ENCODE results near the gene KIF14.

Gene KIF14, protein sequence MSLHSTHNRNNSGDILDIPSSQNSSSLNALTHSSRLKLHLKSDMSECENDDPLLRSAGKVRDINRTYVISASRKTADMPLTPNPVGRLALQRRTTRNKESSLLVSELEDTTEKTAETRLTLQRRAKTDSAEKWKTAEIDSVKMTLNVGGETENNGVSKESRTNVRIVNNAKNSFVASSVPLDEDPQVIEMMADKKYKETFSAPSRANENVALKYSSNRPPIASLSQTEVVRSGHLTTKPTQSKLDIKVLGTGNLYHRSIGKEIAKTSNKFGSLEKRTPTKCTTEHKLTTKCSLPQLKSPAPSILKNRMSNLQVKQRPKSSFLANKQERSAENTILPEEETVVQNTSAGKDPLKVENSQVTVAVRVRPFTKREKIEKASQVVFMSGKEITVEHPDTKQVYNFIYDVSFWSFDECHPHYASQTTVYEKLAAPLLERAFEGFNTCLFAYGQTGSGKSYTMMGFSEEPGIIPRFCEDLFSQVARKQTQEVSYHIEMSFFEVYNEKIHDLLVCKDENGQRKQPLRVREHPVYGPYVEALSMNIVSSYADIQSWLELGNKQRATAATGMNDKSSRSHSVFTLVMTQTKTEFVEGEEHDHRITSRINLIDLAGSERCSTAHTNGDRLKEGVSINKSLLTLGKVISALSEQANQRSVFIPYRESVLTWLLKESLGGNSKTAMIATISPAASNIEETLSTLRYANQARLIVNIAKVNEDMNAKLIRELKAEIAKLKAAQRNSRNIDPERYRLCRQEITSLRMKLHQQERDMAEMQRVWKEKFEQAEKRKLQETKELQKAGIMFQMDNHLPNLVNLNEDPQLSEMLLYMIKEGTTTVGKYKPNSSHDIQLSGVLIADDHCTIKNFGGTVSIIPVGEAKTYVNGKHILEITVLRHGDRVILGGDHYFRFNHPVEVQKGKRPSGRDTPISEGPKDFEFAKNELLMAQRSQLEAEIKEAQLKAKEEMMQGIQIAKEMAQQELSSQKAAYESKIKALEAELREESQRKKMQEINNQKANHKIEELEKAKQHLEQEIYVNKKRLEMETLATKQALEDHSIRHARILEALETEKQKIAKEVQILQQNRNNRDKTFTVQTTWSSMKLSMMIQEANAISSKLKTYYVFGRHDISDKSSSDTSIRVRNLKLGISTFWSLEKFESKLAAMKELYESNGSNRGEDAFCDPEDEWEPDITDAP (N-terminal part only)

DNA sequence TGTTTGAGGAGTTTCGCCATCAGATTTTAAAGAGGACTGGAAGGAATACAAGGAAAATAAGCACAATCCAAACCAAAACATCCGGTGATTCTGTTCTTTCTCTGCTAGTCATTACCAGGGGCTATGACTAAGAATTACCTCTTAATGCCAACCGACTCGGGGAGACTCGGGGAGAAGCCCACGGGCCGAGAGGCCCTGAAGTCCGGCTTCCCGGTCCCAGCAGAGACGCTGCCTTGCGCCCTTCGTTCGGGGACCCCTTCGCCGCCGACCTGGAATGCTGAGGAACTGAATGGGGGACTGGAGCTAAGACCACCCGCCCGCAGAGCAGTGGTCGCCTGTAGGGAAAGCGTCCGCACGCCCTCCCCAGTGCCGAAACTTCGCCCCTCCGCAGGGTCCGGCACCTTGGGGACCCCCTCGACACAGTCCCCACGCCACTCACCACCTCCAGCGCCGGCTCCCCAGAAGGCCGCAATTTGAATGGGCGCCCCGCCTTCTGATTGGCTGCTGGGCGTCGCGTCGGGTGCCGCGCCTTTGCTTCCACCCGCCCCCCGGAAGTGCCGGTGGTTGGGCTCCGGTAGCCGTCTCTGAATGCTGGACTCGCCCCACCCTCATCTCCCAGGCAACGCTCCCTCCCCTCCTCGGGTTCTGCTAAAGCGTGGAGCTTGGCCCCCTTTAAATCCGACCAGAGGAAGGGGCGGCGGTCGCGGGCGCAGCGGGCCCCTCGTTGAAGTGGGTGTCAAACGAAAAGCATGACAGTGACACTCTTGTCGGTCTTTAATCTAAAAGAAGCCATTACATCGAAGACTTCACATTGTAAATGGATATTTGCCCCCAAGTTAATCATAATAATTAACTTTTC is at the start of gene KIF14:
Gene KIF14 (minus strand): TSS at position 479 of the 859 bp plus-strand sequence. CDS start 2,028 bp downstream, outside the sequence.
- in situ Hi-C loops (cut with MboI; ENCODE audit: low sequenced_read_pairs), result no loop called here

DNA sequence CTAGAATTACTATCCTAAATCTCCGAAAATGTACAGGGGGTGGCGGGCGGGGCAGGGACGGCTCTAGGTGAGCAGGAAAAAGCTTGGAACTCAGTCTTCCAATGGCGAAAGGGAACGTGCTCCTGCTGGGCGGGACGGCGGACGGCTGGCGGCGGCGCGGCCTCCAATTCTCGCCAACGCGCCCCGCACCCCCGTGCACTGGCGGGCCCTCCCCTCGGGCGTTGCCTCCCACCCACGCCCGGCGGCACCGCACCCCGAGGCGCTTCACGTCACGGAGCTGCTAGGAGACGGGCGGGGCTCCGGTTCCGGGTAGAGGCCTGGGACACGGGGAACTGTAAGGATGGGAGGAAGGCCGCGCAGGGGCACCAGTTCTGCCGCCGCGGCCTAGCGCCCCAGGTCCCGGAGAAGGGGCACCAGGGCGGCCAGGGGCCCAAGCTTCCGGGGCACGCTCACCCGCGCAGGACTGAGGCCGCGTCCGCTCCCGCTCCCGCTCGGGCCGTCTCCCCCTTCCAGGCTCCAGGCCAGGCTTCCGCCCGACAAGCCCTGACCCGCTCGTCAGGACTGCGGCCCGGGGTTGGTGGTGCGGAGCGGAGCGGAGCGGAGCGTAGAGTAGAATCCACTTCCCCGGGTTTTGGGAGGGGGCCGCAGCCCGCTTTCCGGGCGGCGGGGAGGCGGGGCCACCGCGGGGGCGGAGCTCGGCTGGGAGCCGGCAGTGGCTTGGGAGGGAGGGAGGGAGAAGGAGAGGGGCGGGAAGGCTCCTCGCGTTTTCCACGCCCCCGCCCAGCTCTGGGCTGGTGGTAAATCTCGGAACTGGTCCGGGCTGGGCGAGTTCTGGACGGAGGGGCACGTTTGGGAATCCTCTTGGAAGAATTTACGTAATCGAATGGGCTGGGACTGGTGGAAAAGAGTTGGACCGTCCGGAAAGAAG is 49.0 kb upstream of the KIF14 start, which contains the start of gene DDX59:
Gene DDX59 (minus strand): TSS at position 594 of the 928 bp plus-strand sequence. CDS start 3,167 bp downstream, outside the sequence.
- in situ Hi-C loops (cut with MboI; ENCODE audit: low sequenced_read_pairs), result no loop called here

DNA sequence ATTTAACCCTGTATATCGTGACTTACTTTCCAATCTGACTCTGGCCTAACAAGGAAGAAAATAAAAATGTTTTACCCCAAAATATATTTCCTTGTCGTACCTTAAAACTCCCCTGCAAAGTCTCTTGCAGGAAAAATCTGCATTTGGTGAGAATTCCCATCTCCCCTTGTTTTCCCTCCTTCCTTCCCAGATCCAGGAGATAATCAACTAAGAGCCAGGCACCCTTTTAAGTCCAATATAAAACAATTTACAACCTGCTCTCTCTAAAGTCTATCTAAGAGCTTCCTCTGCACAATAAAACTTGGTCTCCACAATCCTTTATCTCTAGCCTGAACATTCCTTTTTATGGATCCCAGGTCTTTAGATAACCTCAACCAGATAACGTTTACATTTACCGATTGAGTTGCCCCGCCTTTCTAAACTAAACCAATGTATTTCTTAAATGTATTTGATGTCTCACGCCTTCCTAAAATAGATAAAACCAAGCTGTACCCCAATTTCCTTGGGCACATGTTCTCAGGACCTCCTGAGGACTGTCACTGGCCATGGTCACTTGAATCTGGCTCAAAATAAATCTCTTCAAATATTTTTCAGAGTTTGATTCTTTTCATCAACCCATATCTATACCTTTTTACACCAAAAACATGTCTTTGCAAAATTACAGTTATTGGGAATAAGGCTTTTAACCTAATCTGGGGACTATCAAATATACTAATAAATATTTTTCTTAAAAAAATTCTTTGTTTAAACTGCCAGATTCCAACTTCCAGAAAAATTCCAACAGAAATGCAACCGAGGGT is 48.2 kb upstream of the KIF14 start:
- in situ Hi-C loops (cut with MboI; ENCODE audit: low sequenced_read_pairs), result no loop called here

DNA sequence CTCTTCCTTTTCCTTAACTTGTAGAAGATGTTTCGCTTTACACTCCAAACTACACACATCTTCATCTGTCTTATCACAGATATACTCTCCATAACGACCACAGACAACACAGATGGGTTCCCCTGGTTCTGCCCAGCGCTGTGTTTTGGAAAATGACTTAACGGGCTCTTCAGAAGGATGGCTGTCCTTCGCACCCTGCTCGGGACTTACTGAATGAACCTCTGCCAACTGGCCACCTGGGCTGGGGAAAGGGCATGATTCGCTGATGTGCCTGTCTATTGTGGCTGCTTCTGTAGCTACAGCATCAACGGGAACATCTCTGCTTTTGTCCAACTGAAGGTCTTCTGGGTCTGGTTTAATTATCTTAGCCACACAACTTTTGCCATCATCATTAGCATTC is 45.8 kb upstream of the KIF14 start:
- in situ Hi-C loops (cut with MboI; ENCODE audit: low sequenced_read_pairs), result no loop called here

DNA sequence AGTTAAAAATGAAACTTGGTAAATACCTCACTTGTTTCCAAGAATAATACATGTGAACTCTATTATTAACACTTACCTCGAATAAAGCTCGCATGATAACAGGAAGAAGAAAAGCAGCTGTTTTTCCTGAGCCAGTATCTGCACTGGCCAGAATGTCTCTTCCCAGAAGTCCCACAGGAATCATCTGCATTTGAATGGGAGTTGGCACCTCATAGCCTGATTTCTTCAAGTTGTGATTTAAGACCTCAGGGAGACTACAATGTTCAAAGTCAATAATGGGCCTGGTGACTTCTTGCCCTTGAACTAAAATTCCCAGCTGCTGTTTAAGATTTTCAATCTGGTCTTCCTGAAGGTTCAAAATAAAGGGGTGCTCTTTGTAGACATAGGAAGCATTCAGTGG is 45.3 kb upstream of the KIF14 start:
- in situ Hi-C loops (cut with MboI; ENCODE audit: low sequenced_read_pairs), result no loop called here

DNA sequence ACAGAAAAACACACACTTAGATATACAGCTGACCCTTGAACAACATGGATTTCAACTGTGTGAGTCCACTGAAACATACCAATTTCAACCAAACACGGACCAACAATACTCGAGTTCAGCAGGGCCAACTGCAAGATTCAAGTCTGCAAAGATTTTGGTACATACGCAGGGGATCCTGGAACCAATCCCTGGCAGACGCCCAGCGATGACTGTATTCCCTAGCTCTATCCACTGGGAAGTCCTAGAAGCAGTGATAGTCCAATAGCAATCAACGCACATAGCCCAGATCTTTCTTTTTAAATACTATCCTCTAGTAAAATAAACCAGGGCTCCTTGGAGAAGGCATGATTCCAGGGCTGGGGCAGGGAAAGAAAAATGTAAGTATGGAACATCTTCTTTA is 40.2 kb upstream of the KIF14 start:
- in situ Hi-C loops (cut with MboI; ENCODE audit: low sequenced_read_pairs), result no loop called here

DNA sequence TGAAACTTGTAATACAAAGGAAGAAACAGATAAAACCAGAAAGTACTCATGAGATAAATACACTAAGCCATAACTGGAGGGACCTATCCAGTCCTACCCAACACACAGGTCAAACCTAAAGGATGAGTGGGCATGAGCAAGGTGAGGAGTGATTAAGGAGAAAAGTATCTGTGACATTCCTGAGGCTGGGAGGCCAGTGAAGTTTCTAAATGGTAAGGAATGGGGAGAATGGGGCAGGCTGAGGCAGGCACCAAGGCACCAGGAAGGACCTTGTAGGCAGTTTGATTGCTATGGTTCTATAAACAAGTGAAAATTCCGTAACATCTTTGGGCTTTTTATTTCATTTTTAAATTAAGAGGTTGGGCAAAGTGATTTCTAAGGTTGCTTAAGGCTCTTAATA is 38.7 kb upstream of the KIF14 start:
- in situ Hi-C loops (cut with MboI; ENCODE audit: low sequenced_read_pairs), result no loop called here

DNA sequence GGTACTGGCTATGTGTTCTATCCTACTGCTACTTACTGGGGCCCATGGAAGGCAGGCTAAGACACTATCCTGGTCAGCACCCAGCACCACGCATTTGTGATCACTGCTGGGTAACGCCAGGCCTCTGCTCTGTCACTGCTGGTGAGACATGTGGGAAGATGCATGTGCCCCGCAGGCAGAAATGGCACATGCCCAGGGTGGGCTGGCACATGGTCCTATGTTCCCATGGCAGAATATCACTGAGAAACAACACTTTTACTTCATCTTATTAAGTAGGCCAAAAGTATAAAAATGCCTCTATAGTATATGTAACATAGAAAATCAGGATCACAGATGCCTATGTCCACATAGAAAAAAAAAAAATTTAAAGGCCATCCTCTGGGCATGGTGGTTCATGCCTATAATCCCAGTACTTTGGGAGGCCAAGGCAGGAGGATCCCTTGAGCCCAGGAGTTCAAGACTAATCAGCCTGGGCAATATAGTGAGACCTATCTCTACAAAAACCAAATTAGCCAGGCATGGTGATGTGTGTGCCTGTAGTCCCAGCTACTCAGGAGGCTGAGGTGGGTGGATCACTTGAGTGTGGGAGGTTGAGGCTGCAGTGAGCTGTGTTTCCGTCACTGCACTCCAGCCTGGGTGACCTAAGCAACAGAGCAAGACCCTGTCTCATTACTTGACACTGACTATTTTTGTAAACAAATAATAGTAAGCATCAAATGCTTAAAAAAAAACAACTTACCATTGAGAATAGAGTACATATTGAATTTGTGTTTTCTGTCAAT is 37.7 kb upstream of the KIF14 start:
- in situ Hi-C loops (cut with MboI; ENCODE audit: low sequenced_read_pairs), result no loop called here

DNA sequence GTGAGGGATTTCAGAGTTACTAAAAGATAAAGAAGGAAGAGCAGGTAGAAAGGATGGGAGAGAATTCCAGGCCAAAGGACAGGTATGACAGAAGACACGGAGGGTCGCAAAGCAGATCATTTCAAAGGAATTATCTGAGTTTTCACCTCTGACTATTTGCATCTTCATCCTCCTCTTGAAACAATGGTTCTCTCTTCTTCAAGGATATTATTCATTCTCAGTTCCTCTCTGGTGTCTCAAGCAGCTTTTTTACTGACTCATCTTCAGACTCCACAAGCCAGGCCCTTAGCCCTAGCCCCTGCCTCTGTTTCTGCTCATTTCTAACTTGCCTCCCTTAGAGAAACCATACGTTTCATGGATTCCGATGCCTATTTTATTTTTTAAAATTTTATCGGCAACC is 34.1 kb upstream of the KIF14 start:
- in situ Hi-C loops (cut with MboI; ENCODE audit: low sequenced_read_pairs), result no loop called here

DNA sequence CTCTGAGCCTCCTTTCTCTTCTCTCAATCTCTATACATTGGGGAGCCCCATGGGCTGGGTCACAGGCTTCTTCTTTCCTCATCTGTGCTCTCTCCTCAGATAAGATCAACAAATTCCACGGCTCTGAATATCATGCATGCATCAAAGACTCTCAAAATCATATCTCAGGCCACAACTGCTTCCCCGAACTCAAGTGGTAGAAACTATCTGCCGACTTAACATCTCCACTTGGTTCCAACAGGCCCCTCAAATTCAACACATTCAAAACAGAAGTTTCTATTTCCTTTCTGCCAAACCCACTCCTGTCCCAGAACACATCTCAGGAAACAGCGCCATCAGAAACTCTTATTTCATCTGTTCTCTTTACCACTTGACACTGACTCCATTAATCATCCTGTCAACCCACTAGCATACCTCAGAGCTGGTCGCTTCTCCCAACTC is 32.5 kb upstream of the KIF14 start:
- in situ Hi-C loops (cut with MboI; ENCODE audit: low sequenced_read_pairs), result no loop called here

DNA sequence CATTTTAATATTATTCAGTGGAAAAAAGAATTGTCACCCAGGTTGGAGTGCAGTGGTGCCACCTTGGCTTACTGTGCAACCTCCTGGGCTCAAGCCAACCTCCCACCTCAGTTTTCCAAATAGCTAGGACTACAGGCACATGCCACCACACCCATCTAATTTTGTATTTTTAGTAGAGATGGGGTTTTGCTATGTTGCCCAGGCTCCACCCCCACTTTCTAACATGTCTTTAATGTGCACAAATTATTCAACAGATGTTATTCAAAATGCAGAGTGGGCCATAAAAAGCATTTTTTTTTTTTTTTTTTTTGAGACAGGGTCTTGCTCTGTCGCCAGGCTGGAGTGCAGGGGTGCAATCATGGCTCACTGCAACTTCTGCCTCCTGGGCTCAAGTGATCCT is 31.8 kb upstream of the KIF14 start:
- in situ Hi-C loops (cut with MboI; ENCODE audit: low sequenced_read_pairs), result no loop called here

DNA sequence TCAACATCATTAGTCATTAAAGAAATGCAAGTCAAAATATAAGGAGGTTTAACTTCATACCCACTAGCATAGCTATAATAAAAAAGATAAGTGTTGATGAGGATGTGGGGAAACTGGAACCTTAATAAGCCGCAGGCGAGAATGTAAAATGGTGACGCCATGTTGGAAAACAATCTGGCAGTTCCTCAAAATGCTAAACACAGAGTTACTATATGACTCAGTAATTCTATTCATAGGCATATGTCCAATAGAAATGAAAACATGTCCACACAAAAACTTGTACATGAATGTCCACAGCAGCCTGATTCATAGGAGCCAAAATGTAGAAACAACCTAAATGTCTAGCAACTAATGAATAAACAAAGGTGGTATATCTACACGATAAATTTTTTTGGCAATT is 26.0 kb upstream of the KIF14 start:
- in situ Hi-C loops (cut with MboI; ENCODE audit: low sequenced_read_pairs), result no loop called here

DNA sequence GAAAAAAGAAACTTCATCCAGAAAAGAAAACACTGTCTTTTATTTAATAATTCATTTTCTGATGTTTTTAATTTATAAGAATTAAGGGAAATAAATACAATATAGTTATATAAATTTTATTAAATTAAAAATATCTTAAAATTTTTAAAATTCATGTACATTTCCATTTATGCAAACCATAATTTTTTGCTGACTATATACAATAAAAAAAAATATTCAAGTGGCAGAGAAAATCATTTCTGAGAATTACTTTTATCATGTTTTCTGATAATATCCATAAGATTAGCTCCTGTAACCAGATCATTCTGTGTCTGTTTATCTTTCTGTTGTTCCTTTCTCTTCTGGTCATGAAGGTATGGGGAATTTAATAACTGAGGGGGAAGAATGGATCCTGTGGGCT is 23.5 kb upstream of the KIF14 start:
- in situ Hi-C loops (cut with MboI; ENCODE audit: low sequenced_read_pairs), result no loop called here

DNA sequence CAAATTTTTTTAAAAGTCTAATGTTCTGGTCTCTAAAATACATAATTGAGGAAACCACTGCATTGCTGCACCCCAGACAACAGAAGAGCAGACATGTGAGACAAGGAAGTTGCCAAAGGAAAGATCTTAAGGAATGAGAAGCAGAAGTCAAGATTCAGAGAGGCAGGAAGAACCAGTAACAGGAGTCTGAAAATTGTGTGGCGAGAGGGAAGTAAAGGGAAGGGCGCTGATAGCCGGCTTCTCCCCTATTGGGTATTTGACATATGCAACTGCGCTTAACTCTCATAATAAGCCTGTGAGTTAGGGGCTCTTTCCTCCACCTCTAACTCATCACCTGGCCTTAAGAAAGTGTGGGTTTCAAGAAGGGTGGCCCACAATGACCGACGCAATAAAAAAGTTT is 21.9 kb upstream of the KIF14 start:
- in situ Hi-C loops (cut with MboI; ENCODE audit: low sequenced_read_pairs), result no loop called here

DNA sequence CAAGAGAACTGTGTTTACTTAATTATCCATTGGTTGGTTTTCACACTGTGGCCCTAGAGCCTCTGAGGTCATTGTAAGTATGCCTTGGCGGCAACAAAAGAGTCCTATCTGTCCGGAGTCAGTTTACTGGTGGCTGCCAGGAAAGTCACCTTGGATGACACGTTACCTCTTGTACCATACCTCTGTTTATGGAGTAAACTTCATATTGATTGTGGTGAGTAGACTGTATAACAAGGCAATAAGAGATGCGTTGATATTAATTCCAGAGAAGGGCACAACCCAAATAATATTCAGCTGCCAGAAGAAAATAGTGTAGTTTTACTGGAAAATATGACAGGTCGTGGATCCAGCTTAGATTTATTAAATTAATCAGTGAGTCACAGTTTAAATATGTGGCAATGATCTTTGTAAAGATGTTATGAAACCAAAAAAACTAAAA is 20.4 kb upstream of the KIF14 start:
- in situ Hi-C loops (cut with MboI; ENCODE audit: low sequenced_read_pairs), result no loop called here

DNA sequence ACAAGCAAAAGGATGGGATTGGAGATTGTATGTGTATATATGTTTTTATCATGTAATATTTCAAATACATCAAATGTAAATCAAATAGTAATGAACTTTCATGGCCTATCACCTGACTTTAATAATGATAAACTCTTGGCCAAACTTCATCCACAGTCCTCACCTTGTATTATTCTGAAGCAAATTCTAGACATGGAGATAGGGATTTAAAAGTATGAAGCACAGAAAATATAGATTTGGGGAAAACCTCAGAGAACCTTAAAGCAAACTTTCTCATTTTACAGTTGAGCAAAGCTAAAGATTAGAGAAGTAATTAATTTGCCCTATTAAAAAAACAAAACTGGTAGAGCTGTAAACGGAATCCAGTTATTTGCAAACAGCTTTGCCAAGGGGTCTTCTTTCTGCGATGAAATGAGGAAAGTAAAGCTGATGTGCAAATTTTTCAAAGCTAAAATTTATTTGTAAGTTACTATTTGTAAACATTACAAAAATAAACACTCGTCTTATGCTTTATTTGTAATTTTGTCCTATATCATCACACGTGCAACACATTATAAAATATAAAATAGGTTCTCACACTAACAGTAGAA is 19.9 kb upstream of the KIF14 start:
- in situ Hi-C loops (cut with MboI; ENCODE audit: low sequenced_read_pairs), result no loop called here

DNA sequence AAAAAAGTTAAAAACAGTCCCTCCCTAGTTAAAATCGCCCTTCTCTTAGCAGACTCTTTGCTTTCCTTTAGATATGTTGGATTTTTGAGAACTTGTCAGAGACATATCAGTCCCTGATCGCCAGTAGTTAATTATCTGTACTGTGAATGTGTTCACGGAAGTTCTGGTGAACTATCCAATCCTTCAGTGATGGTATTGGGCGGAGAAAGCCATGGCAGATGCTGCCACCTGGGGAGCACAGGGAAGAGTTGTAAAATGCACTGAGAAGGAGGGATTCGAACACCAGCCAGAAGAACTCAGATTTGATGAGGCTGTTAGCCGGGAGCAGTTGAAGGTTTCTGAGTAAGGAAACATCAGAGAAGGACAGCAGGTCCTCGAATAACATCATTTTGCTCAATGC is 17.5 kb upstream of the KIF14 start:
- in situ Hi-C loops (cut with MboI; ENCODE audit: low sequenced_read_pairs), result no loop called here

Data from hTERT RPE-1 (cell line).